ENCODE measurements around the gene PJA1. TPM values are rescaled to one million over a fixed set of nuclear protein-coding genes. Genes with fewer than 3 reads are reported as not detected.

PJA1 gene
- total RNA-seq, 3 donors from 2014 or later, result 4.4 to 18.8 (median 5.2) TPM

GRCh38 chrX:69179380-69179911 is 14.2 kb upstream of the PJA1 start:
- intact Hi-C loops (cut with DNase I, micrococcal nuclease), result no loop called here
- Histone ChIP-seq H3K4me1 (ENCODE audit: low read depth) (no peaks in the 10 kb centered on the region), H3K4me3 (no peak overlapping the region), H3K9me3 (no peaks in the 10 kb centered on the region), H3K36me3 (ENCODE audit: low read depth) (no peaks in the 10 kb centered on the region)
- ATAC-seq (peak; percentile 11), DNase-seq (no peak)
- TF ChIP-seq CTCF (IDR thresholded peaks at IDR 0.05), result no peak

GRCh38 chrX:69178592-69178991 is 13.3 kb upstream of the PJA1 start:
- no peaks in the 10 kb centered on the region for H3K4me1 ChIP-seq (ENCODE audit: low read depth)
- no peak overlapping the region for H3K4me3 ChIP-seq
- TF ChIP-seq CTCF (IDR thresholded peaks at IDR 0.05), result no peak
- DNase-seq, result no peak
- no peaks in the 10 kb centered on the region for H3K36me3 ChIP-seq (ENCODE audit: low read depth)
- no peak for ATAC-seq
- intact Hi-C loops (cut with DNase I, micrococcal nuclease), result no loop called here
- H3K9me3 ChIP-seq, result no peaks in the 10 kb centered on the region

- ATAC-seq (no peak), DNase-seq (no peak)
- H3K36me3 ChIP-seq (ENCODE audit: low read depth), result no peaks in the 10 kb centered on the region
- H3K4me3 ChIP-seq, result no peak overlapping the region
- TF ChIP-seq CTCF (IDR thresholded peaks at IDR 0.05), result no peak
- no peaks in the 10 kb centered on the region for H3K4me1 ChIP-seq (ENCODE audit: low read depth)
- intact Hi-C loops (cut with DNase I, micrococcal nuclease), result no loop called here
- H3K9me3 ChIP-seq, result no peaks in the 10 kb centered on the region
These were observed 12.4 kb upstream of the PJA1 start for GRCh38 chrX:69177511-69178162.

- H3K36me3 ChIP-seq (ENCODE audit: low read depth), result no peaks in the 10 kb centered on the region
- H3K4me3 ChIP-seq, result no peak overlapping the region
- TF ChIP-seq CTCF (IDR thresholded peaks at IDR 0.05), result no peak
- intact Hi-C loops (cut with DNase I, micrococcal nuclease), result no loop called here
- no peak for DNase-seq
- H3K9me3 ChIP-seq, result no peaks in the 10 kb centered on the region
- H3K4me1 ChIP-seq (ENCODE audit: low read depth), result no peaks in the 10 kb centered on the region
- no peak for ATAC-seq
These were observed 10.8 kb upstream of the PJA1 start for GRCh38 chrX:69176053-69176452.

- DNase-seq (no peak), ATAC-seq (no peak)
- no peaks in the 10 kb centered on the region for H3K4me1 ChIP-seq (ENCODE audit: low read depth)
- no peaks in the 10 kb centered on the region for H3K36me3 ChIP-seq (ENCODE audit: low read depth)
- H3K4me3 ChIP-seq, result no peak overlapping the region
- H3K9me3 ChIP-seq, result no peaks in the 10 kb centered on the region
- no peak for TF ChIP-seq CTCF (IDR thresholded peaks at IDR 0.05)
- intact Hi-C loops (cut with DNase I, micrococcal nuclease), result no loop called here
These were observed 8.7 kb upstream of the PJA1 start for GRCh38 chrX:69173906-69174305.

Measured in mucosa of descending colon (tissue), 3 donors.